Superior temporal gyrus (tissue), 1 donor: ENCODE results near the gene SNX15.

Source experiments
- DNase-seq: peaks from one replicate; pipeline ENCODE4 v3.0.0-alpha.2; 2016; ENCODE audit errors: extremely low spot score

Gene SNX15

DNA sequence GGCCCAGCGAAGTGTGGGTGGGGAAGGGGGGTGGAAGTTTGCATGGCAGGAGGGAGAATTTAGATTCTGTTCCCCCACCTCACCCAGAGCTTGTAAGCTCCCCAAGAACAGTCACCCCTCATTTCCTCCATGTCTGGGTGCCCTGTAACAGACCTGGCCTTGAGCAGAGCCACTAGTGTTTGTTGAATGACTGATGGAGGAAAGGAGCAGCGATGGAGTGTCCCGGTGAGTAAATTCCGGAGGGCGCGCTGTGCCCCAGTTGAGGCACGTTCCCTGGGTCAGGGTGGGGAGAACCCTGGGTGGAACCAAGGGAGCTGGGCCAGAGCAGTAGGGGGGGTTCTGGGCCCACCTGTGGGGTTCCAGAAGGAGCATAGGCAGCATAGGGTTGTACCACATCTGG lies 30.3 kb downstream of the SNX15 start:
- no peak for DNase-seq

DNA sequence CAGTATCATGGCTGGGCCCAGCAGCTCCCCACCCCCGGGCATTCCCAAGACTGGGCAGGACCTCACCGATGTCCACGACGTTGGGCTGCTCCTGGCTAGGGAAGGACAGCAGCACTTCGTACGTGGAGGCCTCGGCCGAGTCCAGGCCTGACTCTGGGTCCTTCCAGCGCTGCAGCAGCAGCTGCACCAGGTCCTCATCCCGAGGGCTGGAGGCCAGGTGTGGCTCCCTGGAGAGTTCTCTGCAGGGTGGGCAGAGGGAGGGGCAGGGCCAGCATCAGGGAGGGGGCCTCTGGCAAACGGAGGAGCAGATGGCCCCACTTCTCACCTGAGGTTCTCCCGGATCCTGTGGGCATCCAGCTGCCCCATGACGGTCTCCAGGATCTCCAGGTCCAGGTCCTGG lies 30.8 kb downstream of the SNX15 start:
- DNase-seq: no peak

DNA sequence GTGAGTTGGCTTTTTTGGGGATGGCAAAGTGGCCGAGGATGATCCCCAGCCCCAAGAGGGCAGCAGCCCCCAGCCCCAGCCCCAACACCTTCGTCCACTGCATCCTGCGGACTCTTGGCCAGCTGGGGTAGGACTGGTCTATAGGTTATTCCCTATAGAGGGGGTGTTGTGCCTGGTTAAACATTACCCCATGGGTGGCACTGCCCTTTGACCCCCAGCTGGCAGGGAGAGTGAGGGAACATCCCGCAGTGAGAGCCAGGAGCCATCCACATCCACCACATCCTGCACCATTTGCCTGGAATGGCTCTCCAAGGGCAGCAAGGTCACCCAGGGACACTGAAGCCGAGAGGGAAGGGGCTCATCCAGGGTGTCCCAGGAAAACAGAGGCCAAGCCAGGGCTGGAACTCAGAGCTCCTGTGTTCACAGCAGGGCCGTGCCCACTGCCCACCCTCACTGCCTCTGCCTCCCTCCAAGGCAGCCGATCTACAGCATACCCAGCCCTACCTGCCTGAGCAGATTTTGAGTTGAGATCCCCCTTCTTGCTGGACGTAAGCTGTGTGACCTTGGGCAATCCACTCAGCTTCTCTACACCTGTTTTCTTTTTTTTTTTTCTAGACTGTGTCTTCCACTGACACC lies 31.3 kb downstream of the SNX15 start, which contains the start of gene NAALADL1:
NAALADL1 (minus strand) TSS at position 135 of the 636 bp plus-strand sequence; CDS start at position 103, 32 bp downstream.
- no peak for DNase-seq

DNA sequence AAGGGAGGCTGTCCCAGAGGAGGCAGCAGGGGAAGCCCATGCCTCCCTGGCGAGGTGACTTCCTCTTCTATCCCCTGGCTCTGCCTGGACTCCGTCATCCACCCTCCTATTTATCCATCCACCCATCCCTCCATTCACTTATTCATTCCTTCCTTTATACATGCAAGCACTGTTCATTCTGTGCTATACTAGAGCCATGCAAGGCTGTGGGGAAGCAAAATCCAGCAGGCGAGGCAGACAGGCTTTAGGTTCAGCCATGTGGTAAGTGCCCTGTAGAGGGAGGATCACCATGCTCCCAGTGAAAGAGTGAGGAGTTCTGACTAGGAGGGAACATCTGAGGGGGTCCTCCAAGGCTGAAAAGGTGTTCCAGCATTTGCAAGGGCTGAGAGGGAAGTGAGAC lies 32.3 kb downstream of the SNX15 start:
- no peak for DNase-seq

DNA sequence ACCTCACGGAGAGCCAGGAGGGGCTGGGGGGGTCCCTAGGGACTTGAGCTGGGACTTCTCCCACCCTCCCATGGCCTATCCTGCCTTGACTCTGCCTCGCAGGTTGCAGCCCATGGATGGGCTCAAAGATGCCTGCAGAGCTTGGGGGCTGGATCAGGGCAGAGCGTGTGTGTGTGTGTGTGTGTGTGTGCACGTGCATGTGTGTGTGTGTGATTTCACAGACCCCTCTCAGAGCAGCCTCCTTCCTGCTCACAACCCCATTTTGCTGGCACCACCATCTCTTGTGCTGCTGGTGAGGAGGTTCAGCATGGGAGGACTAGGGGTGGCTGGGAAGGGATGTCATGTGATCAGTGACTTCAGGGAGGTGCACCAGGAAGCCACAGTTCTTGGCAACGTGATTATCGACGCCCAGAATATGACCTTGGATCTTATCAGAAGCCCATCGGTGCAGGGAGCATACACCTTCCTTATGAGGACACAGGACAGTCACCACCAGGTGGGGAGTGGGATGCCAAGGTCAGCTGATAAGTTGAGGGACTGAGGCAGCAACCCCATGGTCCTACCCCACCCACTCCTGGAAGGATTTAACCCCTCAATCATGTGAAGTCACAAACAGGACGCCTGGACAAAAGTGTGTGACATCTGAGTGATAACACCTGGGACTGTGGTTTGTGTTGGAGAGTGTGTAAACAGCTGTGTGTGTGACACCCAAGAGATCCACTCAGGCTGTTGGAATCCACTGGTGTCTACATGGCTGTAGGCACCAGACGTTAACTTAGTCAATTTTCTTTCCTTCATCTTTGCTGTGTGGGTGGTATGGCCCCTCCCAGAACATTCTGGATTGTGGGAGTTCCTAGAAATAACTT lies 33.0 kb downstream of the SNX15 start:
- no peak for DNase-seq

DNA sequence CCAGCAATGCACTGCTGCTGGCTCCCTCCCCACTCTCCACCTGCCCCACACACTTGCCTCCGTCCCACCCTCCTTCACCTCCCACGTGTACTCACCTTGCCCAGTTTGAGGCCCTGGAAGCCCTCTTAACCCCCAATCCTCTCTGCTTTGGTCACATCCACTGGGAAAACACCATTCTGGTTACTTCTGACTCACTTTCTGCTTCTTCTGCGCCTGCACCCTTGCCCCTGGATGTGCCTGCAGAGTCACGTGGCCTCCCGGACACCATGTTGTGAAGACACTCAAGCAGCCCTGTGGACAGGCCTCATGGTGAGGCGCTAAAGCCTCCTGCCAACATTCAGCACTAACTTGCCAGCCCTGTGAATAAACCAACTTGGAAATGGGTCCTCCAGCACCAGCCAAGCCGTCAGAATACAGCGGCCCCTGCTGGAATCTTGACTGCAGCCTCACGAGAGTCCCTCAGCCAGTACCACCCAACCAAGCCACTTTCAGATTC lies 33.7 kb downstream of the SNX15 start:
- DNase-seq: no peak

DNA sequence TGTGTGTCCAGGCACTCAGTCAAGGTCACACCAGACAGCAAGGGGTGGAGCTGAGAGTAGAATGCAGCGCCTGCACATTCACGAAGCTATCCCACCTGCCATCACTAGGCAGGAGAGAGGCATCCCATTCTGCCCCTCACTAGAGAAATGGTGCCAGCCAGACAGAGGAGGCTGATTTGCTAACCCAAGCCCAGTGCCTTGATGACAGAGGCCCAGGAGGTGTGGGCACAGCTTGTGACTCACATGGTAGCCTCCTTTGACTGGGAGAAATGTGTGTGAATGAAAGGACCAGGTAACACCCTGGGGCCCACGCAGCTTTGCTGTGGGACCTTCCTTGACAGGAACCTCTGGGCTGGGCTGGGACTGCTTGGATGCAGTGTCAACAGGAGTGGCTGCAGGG lies 36.3 kb downstream of the SNX15 start:
- DNase-seq: no peak

DNA sequence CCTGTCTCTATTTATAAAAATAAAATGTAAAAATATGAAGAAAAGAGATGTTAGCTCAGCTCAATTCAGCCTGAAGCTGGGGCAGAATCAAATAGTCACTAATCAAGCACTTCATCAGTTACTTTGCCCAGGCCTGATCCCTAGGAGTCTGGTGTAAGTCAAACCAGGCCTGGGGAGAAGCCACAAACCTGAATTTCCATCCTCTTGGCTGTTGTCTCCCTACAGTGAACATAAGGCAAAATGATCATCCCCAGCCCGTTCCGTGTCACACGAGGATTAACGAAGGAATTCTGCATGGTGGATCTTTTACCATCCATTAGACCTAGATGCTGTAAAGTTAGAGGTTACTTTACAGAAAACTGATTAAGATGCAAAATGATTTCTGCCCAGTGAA lies 37.6 kb downstream of the SNX15 start:
- no peak for DNase-seq

DNA sequence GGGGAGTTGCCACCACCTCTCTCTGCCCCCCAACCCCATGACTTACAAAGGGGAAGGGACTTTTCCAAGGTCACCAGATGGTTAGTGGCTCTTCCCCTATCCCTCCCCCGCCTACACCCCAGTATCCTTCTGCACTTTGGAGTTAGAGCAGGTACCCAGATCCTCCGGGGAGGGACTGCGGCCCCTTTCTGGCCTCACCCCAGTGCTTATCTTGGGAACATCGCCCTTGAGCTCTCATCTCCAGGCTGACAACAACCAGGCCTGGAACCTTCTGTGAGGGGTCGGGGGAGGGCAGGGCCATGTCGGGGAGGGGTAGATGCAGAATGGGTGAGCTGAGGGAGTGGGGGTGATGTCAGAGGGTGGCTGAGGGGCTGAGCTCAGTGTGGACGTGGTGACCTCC lies 38.6 kb downstream of the SNX15 start:
- DNase-seq: no peak

DNA sequence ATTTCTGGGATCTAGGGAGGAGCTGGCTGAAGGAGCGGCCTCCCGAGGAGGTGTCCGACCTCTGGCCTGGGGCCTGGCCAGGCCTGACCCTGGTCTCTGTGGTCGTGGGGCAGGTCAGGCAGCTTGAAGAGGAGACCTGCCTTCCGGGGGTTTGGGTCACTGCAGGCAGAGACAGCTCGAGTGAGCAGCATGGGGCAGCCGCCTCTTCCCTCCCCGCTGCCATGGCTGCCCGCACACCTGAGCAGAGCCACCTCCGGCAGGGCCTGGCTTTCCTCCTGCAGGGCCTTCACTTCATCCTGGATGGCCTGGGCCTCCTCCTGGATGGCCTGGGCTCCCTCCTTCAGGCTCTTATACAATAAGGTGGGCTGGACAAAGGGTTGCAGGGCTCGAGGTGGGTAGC lies 39.1 kb downstream of the SNX15 start:
- DNase-seq: no peak

DNA sequence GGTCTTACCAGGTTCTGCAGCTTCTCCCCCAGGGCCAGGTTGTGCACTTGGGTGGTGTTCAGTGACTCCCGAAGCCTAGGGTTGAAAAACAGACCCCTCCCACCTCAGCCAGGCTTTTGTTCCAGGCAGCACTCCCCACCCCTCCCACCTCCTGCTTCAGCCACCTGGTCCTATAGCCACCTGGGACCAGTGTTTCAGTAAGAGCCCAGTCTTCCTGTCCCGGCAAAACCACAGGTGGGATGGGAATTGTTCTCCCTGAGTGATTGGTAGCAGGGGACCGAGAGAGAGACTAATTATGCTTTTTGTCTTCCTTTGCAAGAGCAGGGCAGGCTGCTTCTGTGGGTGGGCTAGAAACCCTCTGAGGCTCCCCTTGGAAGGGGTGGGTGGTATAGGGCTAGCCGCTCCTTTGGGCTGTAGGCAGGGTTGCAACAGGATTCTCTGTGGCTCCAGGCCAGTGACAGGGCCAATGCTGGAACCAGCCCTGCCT lies 39.6 kb downstream of the SNX15 start:
- DNase-seq: no peak

DNA sequence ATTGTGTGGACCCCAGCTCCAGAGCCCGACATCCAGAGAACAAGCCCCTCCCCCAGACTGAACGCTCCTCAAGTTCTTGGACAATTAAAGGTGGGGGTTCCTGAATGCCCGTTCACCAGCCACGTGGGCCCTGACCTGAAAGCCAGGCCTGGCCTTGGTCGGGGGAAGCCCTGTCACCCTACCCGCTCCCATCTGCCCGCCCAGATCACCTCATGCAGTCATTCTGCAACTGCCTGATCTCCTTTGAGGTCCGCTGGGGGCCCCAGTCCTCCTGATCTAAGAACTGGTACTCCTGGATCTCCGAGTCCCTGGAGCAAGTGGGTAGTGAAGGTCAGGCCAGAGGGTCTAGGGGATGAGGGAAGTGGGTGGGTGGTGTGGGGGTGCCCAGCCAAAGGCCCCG lies 40.2 kb downstream of the SNX15 start:
- DNase-seq: no peak

DNA sequence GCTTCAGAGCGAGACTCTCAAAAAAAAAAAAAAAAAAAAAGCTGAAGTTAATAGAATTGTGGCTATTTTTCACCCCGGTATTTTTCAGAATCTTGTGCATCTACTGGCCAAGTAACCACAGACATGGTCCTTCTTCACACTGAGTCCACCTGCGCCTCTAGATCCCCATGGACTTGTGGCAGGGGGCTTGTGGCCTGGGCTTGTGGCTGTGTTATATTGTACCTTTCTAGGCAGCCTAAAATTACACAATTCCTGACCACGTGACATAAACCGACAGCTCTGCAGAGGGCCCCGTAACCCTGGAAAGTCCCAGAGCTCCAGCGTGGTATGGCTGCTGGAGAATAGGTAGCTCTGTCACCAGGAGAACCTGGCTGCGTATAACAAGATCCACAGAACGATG lies 42.0 kb downstream of the SNX15 start:
- no peak for DNase-seq

DNA sequence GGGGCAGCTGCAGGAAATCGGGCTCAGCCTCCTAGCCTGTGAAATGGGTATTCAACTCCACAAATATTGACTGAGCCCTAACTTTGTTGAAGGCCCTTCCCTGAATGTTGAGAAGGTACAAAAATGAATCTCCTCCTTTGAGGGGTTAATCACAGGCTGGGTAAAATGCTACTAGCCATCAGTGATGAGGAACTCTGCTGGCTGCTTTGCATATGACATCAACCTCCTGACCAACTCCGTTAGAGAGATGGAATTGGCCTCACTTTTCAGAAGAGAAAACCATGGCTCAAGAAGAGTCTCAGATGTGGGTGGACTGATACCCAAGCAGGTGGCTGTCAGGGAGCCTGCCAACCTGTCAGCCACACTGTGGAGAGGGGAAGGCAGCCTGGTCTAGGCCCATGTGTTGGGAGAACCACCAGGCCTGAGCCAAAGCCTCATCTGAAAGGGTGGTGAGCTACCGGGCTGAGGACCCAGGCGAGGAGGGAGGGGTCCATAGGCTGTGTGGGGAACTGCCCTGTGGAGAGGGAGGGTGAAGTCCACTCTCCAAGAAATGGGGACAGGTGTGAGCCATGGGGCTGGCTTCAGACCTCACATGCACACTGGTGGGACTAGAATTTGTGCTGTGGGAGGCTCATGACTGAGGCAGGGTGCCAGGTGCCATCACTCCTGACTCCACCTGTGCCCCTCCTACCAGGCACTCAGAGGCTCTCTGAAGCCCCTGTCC lies 44.8 kb downstream of the SNX15 start:
- no peak for DNase-seq

DNA sequence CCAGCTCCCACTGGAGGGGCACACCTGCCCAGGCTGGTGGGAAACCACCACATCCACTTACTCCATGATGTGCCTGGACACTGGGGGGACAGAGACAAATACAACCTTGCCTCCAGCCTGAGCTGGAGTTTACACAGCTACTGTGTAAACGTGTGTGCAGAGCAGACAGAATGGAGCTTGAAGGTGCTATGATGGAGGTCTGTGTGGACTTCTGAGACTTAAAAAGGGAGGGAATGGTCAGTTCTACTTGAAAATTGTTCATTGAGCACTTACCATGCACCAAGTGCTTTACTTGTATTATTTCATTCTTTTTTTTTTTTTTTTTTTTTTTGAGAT lies 45.4 kb downstream of the SNX15 start:
- no peak for DNase-seq

DNA sequence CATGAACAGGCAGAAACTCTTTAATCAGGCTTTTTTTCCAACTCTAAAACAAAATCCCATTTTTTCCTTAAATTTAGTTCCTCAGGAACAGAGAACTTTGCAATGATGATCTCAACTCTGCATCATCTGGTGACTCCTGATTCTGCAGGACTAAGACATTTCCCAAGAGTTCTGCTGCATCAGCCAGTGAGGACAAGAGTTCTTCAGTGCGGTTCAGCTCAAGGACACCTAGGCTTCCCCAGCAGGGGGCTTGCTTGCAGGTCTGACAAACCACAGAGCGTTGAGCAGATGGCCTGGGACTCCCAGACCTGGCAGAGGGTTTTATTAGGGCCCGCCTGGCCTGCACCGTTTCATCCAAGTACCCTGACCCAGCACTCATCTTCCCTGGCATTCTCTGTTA lies 50.2 kb downstream of the SNX15 start:
- DNase-seq: no peak

DNA sequence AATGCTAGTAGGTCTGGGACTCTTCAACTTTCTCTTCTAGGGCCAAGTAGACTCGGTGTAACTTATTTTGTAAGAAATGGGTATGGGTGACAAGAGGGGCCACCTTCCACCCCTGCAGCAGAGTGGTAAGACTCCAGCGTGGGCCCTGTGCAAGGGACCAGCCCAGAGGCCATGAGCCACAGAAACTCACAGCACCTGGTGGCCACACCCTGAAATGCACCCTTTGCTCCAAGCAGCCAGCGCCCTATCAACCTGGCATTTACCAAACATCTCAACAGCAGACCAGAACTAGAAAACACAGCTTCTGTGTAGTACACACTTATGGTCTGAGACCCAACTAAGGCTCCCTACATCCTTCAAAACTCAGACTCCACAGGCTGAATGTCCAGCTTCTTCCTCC lies 50.9 kb downstream of the SNX15 start:
- DNase-seq: no peak

DNA sequence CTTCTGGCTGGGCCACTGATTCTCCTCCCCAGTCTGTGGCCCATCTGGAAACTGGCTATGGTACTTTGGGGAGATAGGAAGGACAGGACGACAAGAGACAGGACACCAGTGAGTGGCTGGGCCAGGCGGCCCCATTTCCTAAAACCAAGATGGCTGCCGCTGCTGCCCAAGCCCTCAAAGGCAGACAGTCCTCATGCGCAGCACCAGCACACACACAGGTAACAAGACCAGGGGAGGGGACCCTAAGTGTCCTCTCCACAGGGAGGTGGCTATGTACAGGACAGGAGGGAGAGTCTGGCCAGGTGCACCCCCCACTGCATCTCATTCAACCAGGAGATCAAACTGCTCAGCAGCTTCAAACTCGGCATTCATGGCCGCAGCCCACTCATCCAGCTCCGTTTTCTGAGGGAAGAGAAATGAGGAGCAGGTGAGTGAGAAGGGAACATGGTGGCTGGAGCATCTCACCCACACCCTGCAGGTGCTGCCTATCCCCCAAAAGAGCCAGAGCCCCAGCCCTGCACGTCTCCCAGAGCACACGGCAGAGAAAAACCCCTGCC lies 51.6 kb downstream of the SNX15 start:
- no peak for DNase-seq

DNA sequence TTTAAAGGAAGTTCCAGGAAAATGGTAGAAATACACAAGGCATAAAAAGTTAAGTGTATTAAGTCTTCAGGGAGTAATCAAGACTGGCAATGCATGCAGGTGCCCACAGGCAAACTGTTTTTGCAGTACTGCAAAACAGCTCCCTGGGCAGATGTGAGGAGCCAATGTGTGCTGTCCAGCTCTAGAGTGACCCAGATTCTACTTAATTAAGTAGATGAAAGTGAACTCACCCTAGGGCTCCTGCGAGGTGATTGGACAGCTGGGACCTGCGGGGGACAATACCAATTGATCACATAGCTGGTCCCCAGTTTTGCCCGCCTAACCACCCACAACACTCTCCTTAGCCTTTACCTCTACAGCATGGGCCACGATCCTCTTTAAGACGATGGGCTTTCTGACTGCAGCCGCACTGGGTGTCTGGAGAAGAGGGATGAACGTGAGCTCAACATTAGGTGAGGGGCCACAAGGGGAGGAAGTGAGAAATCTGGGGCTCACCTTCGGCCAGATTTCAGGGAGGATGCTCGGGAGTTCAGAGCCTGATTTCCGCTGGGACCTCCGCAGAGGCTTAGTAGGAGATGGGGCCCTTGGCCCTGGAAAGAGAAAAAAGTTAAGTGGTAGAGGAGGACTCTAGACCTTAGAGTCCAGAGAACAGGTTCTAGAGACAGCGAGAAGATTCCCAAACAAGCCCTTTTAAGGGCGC lies 56.0 kb downstream of the SNX15 start:
- DNase-seq: no peak

DNA sequence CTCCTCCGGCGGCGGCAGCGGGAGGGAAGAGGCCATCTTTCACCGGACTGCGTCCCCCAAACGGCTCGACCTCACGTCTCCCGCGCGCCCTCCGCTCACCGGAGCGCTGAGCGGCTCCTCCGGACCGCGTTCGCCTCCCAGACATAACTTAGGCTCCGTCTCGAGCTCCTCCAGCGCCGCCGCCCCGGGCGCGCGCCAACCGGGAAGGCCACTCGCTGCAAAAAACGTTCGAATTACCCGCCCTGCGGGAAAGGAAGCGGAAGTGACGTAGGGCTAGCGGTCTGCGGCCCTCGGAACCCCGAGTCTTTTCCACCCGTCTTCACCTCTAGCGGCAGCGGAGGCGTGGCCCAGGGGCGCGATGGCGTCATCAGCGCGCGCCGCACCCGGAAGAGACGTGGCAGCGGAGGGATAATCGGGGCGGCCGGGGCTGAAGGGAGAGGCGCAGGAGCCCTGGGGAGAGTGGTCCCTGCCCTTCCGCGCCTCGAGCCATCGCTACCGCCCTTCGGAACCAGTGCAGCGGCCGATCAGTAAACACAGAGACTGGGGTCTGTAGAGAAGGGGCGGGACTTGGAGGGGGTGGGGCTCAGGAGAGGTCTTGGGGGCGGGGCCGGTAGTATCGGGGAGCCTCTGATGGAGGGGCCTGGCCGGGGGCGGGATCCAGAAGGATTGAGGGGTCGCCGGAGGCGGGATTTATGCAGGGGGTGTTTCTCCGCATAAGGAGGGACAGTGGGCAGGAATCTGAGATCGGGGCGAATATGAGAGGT lies 56.8 kb downstream of the SNX15 start, which contains the start of the genes CDCA5 and ZFPL1:
CDCA5 (minus strand) TSS at position 207 of the 764 bp plus-strand sequence; CDS start at position 145, 62 bp downstream.
ZFPL1 (plus strand) TSS at position 389 of the 764 bp plus-strand sequence. CDS start 477 bp downstream, outside the sequence.
- peak; percentile 98 for DNase-seq
